ENCODE measurements around the gene ITGB8.

The ITGB8 gene

GRCh38 chr7:20435305-20435704, 104.6 kb downstream of the ITGB8 start:
- DNase-seq = no peak

GRCh38 chr7:20438248-20438647, 107.5 kb downstream of the ITGB8 start:
- no peak for DNase-seq

- DNase-seq = no peak
Observed at GRCh38 chr7:20438694-20439376, 108.1 kb downstream of the ITGB8 start.

GRCh38 chr7:20439416-20440185, 108.9 kb downstream of the ITGB8 start:
- DNase-seq = no peak

- DNase-seq = peak; percentile 29
Observed at GRCh38 chr7:20440472-20441105, 109.9 kb downstream of the ITGB8 start.

- DNase-seq = no peak
Observed at GRCh38 chr7:20441346-20441745, 110.6 kb downstream of the ITGB8 start.

- DNase-seq = no peak
Observed at GRCh38 chr7:20441991-20442441, 111.3 kb downstream of the ITGB8 start.

- DNase-seq = no peak
Observed at GRCh38 chr7:20442951-20443350, 112.3 kb downstream of the ITGB8 start.

- DNase-seq = no peak
Observed at GRCh38 chr7:20444030-20444800, 113.5 kb downstream of the ITGB8 start.

- no peak for DNase-seq
Observed at GRCh38 chr7:20447021-20447650, 116.4 kb downstream of the ITGB8 start.

- no peak for DNase-seq
Observed at GRCh38 chr7:20449176-20449575, 118.5 kb downstream of the ITGB8 start.

GRCh38 chr7:20450536-20450935, 119.8 kb downstream of the ITGB8 start:
- no peak for DNase-seq

- no peak for DNase-seq
Observed at GRCh38 chr7:20454202-20454601, 123.5 kb downstream of the ITGB8 start.

- no peak for DNase-seq
Observed at GRCh38 chr7:20456701-20457100, 126.0 kb downstream of the ITGB8 start.

- DNase-seq = no peak
Observed at GRCh38 chr7:20458521-20458920, 127.8 kb downstream of the ITGB8 start.

- DNase-seq = no peak
Observed at GRCh38 chr7:20459419-20459818, 128.7 kb downstream of the ITGB8 start.

- DNase-seq = no peak
Observed at GRCh38 chr7:20464891-20465290, 134.2 kb downstream of the ITGB8 start.

All from activated CD4-positive, alpha-beta T cell treated with anti-CD3 and anti-CD28 coated beads for 48 hours (primary cell).